Thyroid gland (tissue), 4 donors: Measurements from ENCODE around the gene DNAJC12. TPM values are rescaled to one million over a fixed set of nuclear protein-coding genes. Genes with fewer than 3 reads are reported as not detected.

Experiments
- DNase-seq, 2 donors: peaks; one replicate each; pipeline ENCODE4 v3.0.0-alpha.2; 2019
- H3K27ac ChIP-seq, 3 donors: fragments of 200-600 bp; sonication (generic); 1 replicate in 2 of 3; 2 replicates in 1 of 3; pipeline ENCODE4 v1.5.1; 2016 to 2019; ENCODE audit warnings: mild to moderate bottlenecking in 1 of 3, moderate library complexity in 1 of 3
- H3K27me3 ChIP-seq: fragments of 200-600 bp; sonication (generic); one replicate; pipeline ENCODE4 v1.5.1; 2019
- H3K36me3 ChIP-seq, 2 donors: fragments of 200-600 bp; sonication (generic); one replicate each; pipeline ENCODE4 v1.5.1; 2016 to 2019
- H3K4me1 ChIP-seq, 2 donors: fragments of 200-600 bp; sonication (generic); one replicate each; pipeline ENCODE4 v1.5.1; 2017 to 2019
- H3K4me3 ChIP-seq, 3 donors: fragments of 200-600 bp; sonication (generic); replicated peaks in 1 of 3; 1 replicate in 2 of 3; 2 replicates in 1 of 3; pipeline ENCODE4 v1.5.1; 2016; ENCODE audit warnings: mild to moderate bottlenecking in 1 of 3
- H3K9me3 ChIP-seq: fragments of 200-600 bp; sonication (generic); one replicate; pipeline ENCODE4 v1.5.1; 2017
- POLR2A ChIP-seq, 2 donors: fragments of 450-650 bp; IDR thresholded peaks; one replicate each; pipeline ENCODE4 v1.6.1; 2017; ENCODE audit warnings: antibody characterized with exemption in 2 of 2, mild to moderate bottlenecking in 2 of 2, moderate library complexity in 1 of 2
- WGBS, 2 donors: methylation state at CpG; one replicate each; pipeline ENCODE4 v1.1.5; 2017; 5-methylcytosine and 5-hydroxymethylcytosine counted together
- intact Hi-C: fragments of 100-400 bp; cut with DNase I; formaldehyde crosslinking; loops from one replicate; pipeline ENCODE4 v1.15.1; 2023
- total RNA-seq, 4 donors: library from RNA; depleted of rRNA; stranded (reverse); fragments of >200 nt; gene quantifications; one replicate each; pipeline ENCODE4 v1.2.3, GENCODE V29; 2016
- TF ChIP-seq, protein P1 (sequence below), 6 experiments: fragments of 200-600 bp in 3 of 6; fragments of 450-650 bp in 3 of 6; sonication (generic) in 3 of 6; IDR thresholded peaks; one replicate each; pipeline ENCODE4 v1.5.1; 2016 to 2019; ENCODE audit warnings: antibody characterized with exemption in 6 of 6, mild to moderate bottlenecking in 2 of 6, inconsistent platforms in 1 of 6, moderate library complexity in 1 of 6

DNAJC12 gene
- total RNA-seq, 4 donors from 2014 or later, result 0.56 to 7.8 (median 1.9) TPM

DNA sequence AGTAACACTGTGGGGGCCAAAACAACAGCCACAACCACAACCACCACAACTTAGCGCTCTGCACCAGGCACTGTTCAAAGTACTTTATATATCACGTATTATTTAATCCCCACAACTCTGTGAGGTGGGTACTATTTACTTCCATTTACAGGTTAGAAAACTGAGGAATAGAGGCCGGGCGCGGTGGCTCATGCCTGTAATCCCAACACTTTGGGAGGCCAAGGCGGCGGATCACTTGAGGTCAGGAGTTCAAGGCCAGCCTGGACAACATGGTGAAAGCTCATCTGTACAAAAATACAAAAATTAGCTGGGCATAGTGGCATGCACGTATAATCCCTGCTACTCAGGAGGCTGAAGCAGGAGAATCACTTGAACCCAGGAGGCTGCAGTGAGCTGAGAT, 3.6 kb downstream of the DNAJC12 start:
- WGBS, 2 donors, result 97 to 98% methylated on average over 8 of the region's 8 CpGs
- intact Hi-C loops, result no loop called here
- TF ChIP-seq POLR2A (IDR thresholded peaks at IDR 0.05), result no peak
- TF ChIP-seq, protein P1, sequence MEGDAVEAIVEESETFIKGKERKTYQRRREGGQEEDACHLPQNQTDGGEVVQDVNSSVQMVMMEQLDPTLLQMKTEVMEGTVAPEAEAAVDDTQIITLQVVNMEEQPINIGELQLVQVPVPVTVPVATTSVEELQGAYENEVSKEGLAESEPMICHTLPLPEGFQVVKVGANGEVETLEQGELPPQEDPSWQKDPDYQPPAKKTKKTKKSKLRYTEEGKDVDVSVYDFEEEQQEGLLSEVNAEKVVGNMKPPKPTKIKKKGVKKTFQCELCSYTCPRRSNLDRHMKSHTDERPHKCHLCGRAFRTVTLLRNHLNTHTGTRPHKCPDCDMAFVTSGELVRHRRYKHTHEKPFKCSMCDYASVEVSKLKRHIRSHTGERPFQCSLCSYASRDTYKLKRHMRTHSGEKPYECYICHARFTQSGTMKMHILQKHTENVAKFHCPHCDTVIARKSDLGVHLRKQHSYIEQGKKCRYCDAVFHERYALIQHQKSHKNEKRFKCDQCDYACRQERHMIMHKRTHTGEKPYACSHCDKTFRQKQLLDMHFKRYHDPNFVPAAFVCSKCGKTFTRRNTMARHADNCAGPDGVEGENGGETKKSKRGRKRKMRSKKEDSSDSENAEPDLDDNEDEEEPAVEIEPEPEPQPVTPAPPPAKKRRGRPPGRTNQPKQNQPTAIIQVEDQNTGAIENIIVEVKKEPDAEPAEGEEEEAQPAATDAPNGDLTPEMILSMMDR (IDR thresholded peaks at IDR 0.05), result no peak
- no peak for DNase-seq
- Histone ChIP-seq H3K9me3 (no peaks in the 10 kb centered on the region), H3K4me1 (no peaks in the 10 kb centered on the region), H3K27ac (no peak overlapping the region), H3K4me3 (no peak overlapping the region), H3K27me3 (no peaks in the 10 kb centered on the region), H3K36me3 (no peaks in the 10 kb centered on the region)

- no peak overlapping the region for H3K27ac ChIP-seq
- DNase-seq, result no peak
- intact Hi-C loops, result no loop called here
- TF ChIP-seq, protein P1 (IDR thresholded peaks at IDR 0.05), result no peak
- H3K4me1 ChIP-seq, result no peaks in the 10 kb centered on the region
- H3K27me3 ChIP-seq, result no peaks in the 10 kb centered on the region
- H3K9me3 ChIP-seq, result no peaks in the 10 kb centered on the region
- 80 to 85% methylated on average over 3 of the region's 3 CpGs for WGBS, 2 donors
- no peak overlapping the region for H3K4me3 ChIP-seq
- no peaks in the 10 kb centered on the region for H3K36me3 ChIP-seq
Measured at GRCh38 chr10:67827811-67828210, 10.2 kb downstream of the DNAJC12 start.

GRCh38 chr10:67819768-67820204, 18.2 kb downstream of the DNAJC12 start:
- no peaks in the 10 kb centered on the region for H3K36me3 ChIP-seq
- H3K4me3 ChIP-seq, result no peak overlapping the region
- H3K9me3 ChIP-seq, result no peaks in the 10 kb centered on the region
- H3K27me3 ChIP-seq, result no peaks in the 10 kb centered on the region
- intact Hi-C loops, result no loop called here
- no peaks in the 10 kb centered on the region for H3K4me1 ChIP-seq
- TF ChIP-seq, protein P1 (IDR thresholded peaks at IDR 0.05), result no peak
- no peak for TF ChIP-seq POLR2A (IDR thresholded peaks at IDR 0.05)
- DNase-seq, result no peak
- no peak overlapping the region for H3K27ac ChIP-seq
- WGBS, 2 donors, result 88 to 89% methylated on average over 3 of the region's 3 CpGs

DNA sequence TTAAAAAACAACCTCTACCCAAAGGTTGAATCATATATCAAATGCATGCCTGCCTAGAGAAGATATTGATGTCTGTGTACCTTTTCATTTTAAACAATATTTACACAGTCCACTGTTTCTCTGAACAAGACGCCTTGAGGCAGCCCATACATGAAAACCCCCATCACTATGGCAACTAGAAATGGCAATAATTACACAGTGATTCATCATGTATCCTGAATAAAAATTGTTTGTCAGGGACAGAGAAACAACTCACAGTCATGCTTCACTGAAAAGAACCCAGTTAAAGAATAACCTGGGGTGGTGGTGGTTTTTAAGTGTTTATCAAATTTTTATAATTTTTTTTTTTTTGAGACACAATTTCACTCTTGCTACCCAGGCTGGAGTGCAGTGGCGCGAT, 19.7 kb downstream of the DNAJC12 start:
- H3K4me3 ChIP-seq, result no peak overlapping the region
- WGBS, 2 donors, result 84 to 91% methylated on average over 3 of the region's 3 CpGs
- intact Hi-C loops, result no loop called here

GRCh38 chr10:67816719-67817118, 21.3 kb downstream of the DNAJC12 start:
- Histone ChIP-seq H3K27me3 (no peaks in the 10 kb centered on the region), H3K27ac (no peak overlapping the region), H3K9me3 (no peaks in the 10 kb centered on the region), H3K36me3 (no peaks in the 10 kb centered on the region), H3K4me3 (no peak overlapping the region), H3K4me1 (no peaks in the 10 kb centered on the region)
- no peak for DNase-seq
- WGBS, 2 donors, result 88 to 90% methylated on average over 4 of the region's 4 CpGs
- intact Hi-C loops, result no loop called here
- TF ChIP-seq, protein P1 (IDR thresholded peaks at IDR 0.05), result no peak
- TF ChIP-seq POLR2A (IDR thresholded peaks at IDR 0.05), result no peak

More for the DNA sequence above, 19.7 kb downstream of the DNAJC12 start:
- DNase-seq, result no peak
- H3K36me3 ChIP-seq, result no peaks in the 10 kb centered on the region
- no peaks in the 10 kb centered on the region for H3K9me3 ChIP-seq
- H3K27ac ChIP-seq, result no peak overlapping the region
- no peaks in the 10 kb centered on the region for H3K4me1 ChIP-seq
- no peak for TF ChIP-seq POLR2A (IDR thresholded peaks at IDR 0.05)
- no peaks in the 10 kb centered on the region for H3K27me3 ChIP-seq

DNA sequence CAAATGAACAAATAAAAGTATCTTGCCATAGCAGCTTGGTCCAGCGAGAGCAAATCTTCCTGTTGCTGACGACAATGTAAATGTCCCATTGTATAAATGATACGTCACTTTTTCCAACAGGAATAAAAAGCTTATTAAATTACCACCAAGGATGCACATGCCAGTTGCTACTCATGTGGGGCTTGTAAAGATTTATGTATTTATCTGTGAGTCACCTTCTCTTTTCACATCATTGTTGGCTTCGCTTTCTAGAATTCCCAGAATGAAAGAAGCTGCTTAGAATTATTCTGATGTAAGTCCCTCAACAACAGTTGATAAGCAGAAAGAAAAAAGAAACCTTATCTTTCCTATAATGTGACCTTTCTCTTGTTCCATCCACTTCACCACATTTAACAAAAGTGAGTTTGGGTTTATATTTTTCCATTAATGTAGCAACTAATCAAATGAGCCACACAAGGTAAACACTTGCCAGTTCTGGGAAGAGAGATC, 22.4 kb downstream of the DNAJC12 start:
- H3K4me3 ChIP-seq, result no peak overlapping the region
- DNase-seq, result no peak
- no peak overlapping the region for H3K27ac ChIP-seq
- intact Hi-C loops, result no loop called here
- no peaks in the 10 kb centered on the region for H3K36me3 ChIP-seq
- H3K4me1 ChIP-seq, result no peaks in the 10 kb centered on the region
- no peaks in the 10 kb centered on the region for H3K9me3 ChIP-seq
- H3K27me3 ChIP-seq, result no peaks in the 10 kb centered on the region
- 75 to 77% methylated on average over 4 of the region's 4 CpGs for WGBS, 2 donors
- TF ChIP-seq, protein P1 (IDR thresholded peaks at IDR 0.05), result no peak
